ENCODE measurements around the gene NOG.

DNA sequence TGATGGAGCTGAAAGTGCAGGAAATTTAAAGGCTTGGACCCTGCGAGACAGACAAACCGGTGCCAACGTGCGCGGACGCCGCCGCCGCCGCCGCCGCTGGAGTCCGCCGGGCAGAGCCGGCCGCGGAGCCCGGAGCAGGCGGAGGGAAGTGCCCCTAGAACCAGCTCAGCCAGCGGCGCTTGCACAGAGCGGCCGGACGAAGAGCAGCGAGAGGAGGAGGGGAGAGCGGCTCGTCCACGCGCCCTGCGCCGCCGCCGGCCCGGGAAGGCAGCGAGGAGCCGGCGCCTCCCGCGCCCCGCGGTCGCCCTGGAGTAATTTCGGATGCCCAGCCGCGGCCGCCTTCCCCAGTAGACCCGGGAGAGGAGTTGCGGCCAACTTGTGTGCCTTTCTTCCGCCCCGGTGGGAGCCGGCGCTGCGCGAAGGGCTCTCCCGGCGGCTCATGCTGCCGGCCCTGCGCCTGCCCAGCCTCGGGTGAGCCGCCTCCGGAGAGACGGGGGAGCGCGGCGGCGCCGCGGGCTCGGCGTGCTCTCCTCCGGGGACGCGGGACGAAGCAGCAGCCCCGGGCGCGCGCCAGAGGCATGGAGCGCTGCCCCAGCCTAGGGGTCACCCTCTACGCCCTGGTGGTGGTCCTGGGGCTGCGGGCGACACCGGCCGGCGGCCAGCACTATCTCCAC, at the start of gene NOG:
- TF ChIP-seq, protein P1, sequence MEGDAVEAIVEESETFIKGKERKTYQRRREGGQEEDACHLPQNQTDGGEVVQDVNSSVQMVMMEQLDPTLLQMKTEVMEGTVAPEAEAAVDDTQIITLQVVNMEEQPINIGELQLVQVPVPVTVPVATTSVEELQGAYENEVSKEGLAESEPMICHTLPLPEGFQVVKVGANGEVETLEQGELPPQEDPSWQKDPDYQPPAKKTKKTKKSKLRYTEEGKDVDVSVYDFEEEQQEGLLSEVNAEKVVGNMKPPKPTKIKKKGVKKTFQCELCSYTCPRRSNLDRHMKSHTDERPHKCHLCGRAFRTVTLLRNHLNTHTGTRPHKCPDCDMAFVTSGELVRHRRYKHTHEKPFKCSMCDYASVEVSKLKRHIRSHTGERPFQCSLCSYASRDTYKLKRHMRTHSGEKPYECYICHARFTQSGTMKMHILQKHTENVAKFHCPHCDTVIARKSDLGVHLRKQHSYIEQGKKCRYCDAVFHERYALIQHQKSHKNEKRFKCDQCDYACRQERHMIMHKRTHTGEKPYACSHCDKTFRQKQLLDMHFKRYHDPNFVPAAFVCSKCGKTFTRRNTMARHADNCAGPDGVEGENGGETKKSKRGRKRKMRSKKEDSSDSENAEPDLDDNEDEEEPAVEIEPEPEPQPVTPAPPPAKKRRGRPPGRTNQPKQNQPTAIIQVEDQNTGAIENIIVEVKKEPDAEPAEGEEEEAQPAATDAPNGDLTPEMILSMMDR (IDR thresholded peaks at IDR 0.05): no peak
- no peak for TF ChIP-seq POLR2A (IDR thresholded peaks at IDR 0.05)
- no peak for TF ChIP-seq EP300 (IDR thresholded peaks at IDR 0.05)

All from ovary (tissue), 3 donors.